NCI-H1105 treated with DMSO at 0.1 percent for 48 hours (cell line): ENCODE measurements around the gene OR10H3.
"Not testable (repeated sequence)": the region's sequence is repeated elsewhere in the genome, so short reads cannot be mapped to it uniquely, and the experiment has no call there.

Experiments used
- DNase-seq: peaks from one replicate; lab custom pipeline; 2025; lab: John Stamatoyannopoulos, UW

OR10H3 gene

GRCh38 chr19:15737722-15738121, at the start of gene OR10H3:
TSS of gene OR10H3 (plus strand) at chr19:15737985. CDS start at chr19:15741393, 3,408 bp downstream.
- DNase-seq = no peak

GRCh38 chr19:15696654-15697194, 41.1 kb upstream of the OR10H3 start:
- no peak for DNase-seq

- DNase-seq = no peak
These were observed 35.8 kb upstream of the OR10H3 start for GRCh38 chr19:15701757-15702533.

GRCh38 chr19:15702534-15702930, 35.3 kb upstream of the OR10H3 start:
- DNase-seq = peak; percentile 43

- no peak for DNase-seq
These were observed 23.1 kb upstream of the OR10H3 start for GRCh38 chr19:15714638-15715037.

- DNase-seq = no peak
These were observed 22.1 kb upstream of the OR10H3 start for GRCh38 chr19:15715642-15716041.

- DNase-seq = no peak
These were observed 20.0 kb upstream of the OR10H3 start for GRCh38 chr19:15717809-15718208.

- DNase-seq = no peak
These were observed 16.5 kb upstream of the OR10H3 start for GRCh38 chr19:15721268-15721667.

GRCh38 chr19:15722956-15723355, 14.8 kb upstream of the OR10H3 start:
- no peak for DNase-seq

- no peak for DNase-seq
These were observed 10.1 kb upstream of the OR10H3 start, which contains the start of gene OR10H2 for GRCh38 chr19:15727724-15728123. TSS of gene OR10H2 (plus strand) at chr19:15728024. CDS start at chr19:15728044, 20 bp downstream.

GRCh38 chr19:15730538-15730937, 7.2 kb upstream of the OR10H3 start:
- DNase-seq = no peak

- DNase-seq = no peak
These were observed 5.4 kb upstream of the OR10H3 start for GRCh38 chr19:15732388-15732787.

- no peak for DNase-seq
These were observed 3.9 kb upstream of the OR10H3 start for GRCh38 chr19:15733895-15734294.

GRCh38 chr19:15740785-15741184, 3.0 kb downstream of the OR10H3 start:
- no peak for DNase-seq

GRCh38 chr19:15748239-15748638, 10.5 kb downstream of the OR10H3 start:
- no peak for DNase-seq

GRCh38 chr19:15758379-15758778, 20.6 kb downstream of the OR10H3 start:
- no peak for DNase-seq

- no peak for DNase-seq
These were observed 22.3 kb downstream of the OR10H3 start for GRCh38 chr19:15759962-15760565.

- DNase-seq = no peak
These were observed 31.8 kb downstream of the OR10H3 start for GRCh38 chr19:15769586-15769985.

- not testable (repeated sequence) for DNase-seq
These were observed 36.4 kb downstream of the OR10H3 start for GRCh38 chr19:15774159-15774558.

GRCh38 chr19:15775249-15775648, 37.5 kb downstream of the OR10H3 start:
- DNase-seq = no peak

- no peak for DNase-seq
These were observed 38.5 kb downstream of the OR10H3 start for GRCh38 chr19:15776264-15776663.

GRCh38 chr19:15776991-15777970, 39.5 kb downstream of the OR10H3 start:
- DNase-seq = no peak
